CD14-positive monocyte (primary cell): ENCODE measurements around the gene SV2B. TPM values are rescaled to one million over a fixed set of nuclear protein-coding genes. Genes with fewer than 3 reads are reported as not detected.

Experiments
- DNase-seq, 3 donors: peaks; one replicate each; pipeline ENCODE4 v3.0.0-alpha.2; 2011 to 2022
- H2AFZ ChIP-seq: 2 replicates; pipeline ENCODE4 v1.6.0; 2012; ENCODE audit warnings: mild to moderate bottlenecking, low read depth, low read length, inconsistent platforms; ENCODE audit not compliant: insufficient read depth, poor library complexity, severe bottlenecking
- H3K27ac ChIP-seq, 2 donors: 1 replicate in 1 of 2; 2 replicates in 1 of 2; pipeline ENCODE4 v1.5.1; 2012 to 2013; ENCODE audit warnings: low read length in 2 of 2, control low read depth in 1 of 2, inconsistent platforms in 1 of 2, low read depth in 1 of 2, mild to moderate bottlenecking in 1 of 2
- H3K27me3 ChIP-seq, 2 donors: one replicate each; pipeline versions ENCODE4 v1.6.0 to v1.6.1; 2011 to 2013; ENCODE audit warnings: low read length in 2 of 2; ENCODE audit not compliant: control insufficient read depth in 2 of 2, insufficient read depth in 2 of 2
- H3K36me3 ChIP-seq, 2 donors: replicated peaks in 1 of 2; 1 replicate in 1 of 2; 2 replicates in 1 of 2; pipeline versions ENCODE4 v1.5.1 to v1.6.1; 2012 to 2013; ENCODE audit warnings: low read length in 2 of 2, control low read depth in 1 of 2, inconsistent platforms in 1 of 2, mild to moderate bottlenecking in 1 of 2; ENCODE audit not compliant: insufficient read depth in 2 of 2, control insufficient read depth in 1 of 2
- H3K4me1 ChIP-seq, 2 donors: 1 replicate in 1 of 2; 2 replicates in 1 of 2; pipeline versions ENCODE4 v1.5.1 to v1.6.1; 2012 to 2013; ENCODE audit warnings: low read length in 2 of 2, control low read depth in 1 of 2, inconsistent platforms in 1 of 2, mild to moderate bottlenecking in 1 of 2, moderate library complexity in 1 of 2; ENCODE audit not compliant: insufficient read depth in 2 of 2, control insufficient read depth in 1 of 2
- H3K4me2 ChIP-seq: replicated peaks from 2 replicates; pipeline ENCODE3; 2012; ENCODE audit warnings: low read length, moderate library complexity, mild to moderate bottlenecking; ENCODE audit not compliant: poor library complexity, severe bottlenecking; ENCODE audit errors: extremely low read depth
- H3K4me3 ChIP-seq, 3 experiments: fragments of 200-600 bp in 1 of 3; sonication (generic) in 1 of 3; replicated peaks in 1 of 3; 1 replicate in 2 of 3; 2 replicates in 1 of 3; pipeline ENCODE4 v1.5.1; 2011 to 2013; ENCODE audit warnings: low read length in 3 of 3, mild to moderate bottlenecking in 3 of 3, control low read depth in 2 of 3, low read depth in 2 of 3, inconsistent platforms in 1 of 3, moderate library complexity in 1 of 3
- H3K79me2 ChIP-seq: 2 replicates; pipeline ENCODE4 v1.6.0; 2012; ENCODE audit warnings: mild to moderate bottlenecking, control low read depth, inconsistent platforms, low read length, moderate library complexity; ENCODE audit not compliant: insufficient read depth
- H3K9ac ChIP-seq: 2 replicates; pipeline ENCODE4 v1.6.0; 2017; ENCODE audit warnings: low read length, mild to moderate bottlenecking; ENCODE audit not compliant: insufficient read depth, poor library complexity, severe bottlenecking
- H3K9me3 ChIP-seq, 2 donors: replicated peaks in 1 of 2; 1 replicate in 1 of 2; 2 replicates in 1 of 2; pipeline versions ENCODE4 v1.5.1 to v1.6.1; 2012 to 2013; ENCODE audit warnings: low read length in 2 of 2, control low read depth in 1 of 2; ENCODE audit not compliant: control insufficient read depth in 1 of 2, insufficient read depth in 1 of 2
- H4K20me1 ChIP-seq: 2 replicates; pipeline ENCODE4 v1.6.0; 2012; ENCODE audit warnings: mild to moderate bottlenecking, low read length, control low read depth, moderate library complexity; ENCODE audit not compliant: insufficient read depth
- H3K27ac Mint-ChIP-seq, 7 donors: one replicate each; pipeline ENCODE4 v1.8.0; 2020; ENCODE audit warnings: mild to moderate bottlenecking in 7 of 7, mixed read lengths in 7 of 7, moderate library complexity in 6 of 7, inconsistent platforms in 2 of 7
- H3K27me3 Mint-ChIP-seq, 3 donors: one replicate each; pipeline ENCODE4 v1.8.0; 2021 to 2022; ENCODE audit warnings: low read depth in 3 of 3, mild to moderate bottlenecking in 3 of 3, mixed read lengths in 3 of 3, moderate library complexity in 3 of 3, inconsistent platforms in 1 of 3
- H3K36me3 Mint-ChIP-seq, 2 donors: one replicate each; pipeline ENCODE4 v1.8.0; 2020; ENCODE audit warnings: mixed read lengths in 2 of 2, inconsistent platforms in 1 of 2, mild to moderate bottlenecking in 1 of 2
- H3K4me1 Mint-ChIP-seq: one replicate; pipeline ENCODE4 v1.8.0; 2020; ENCODE audit warnings: mild to moderate bottlenecking, mixed read lengths
- H3K4me3 Mint-ChIP-seq, 2 donors: one replicate each; pipeline ENCODE4 v1.8.0; 2020; ENCODE audit warnings: mild to moderate bottlenecking in 2 of 2, mixed read lengths in 2 of 2, moderate library complexity in 1 of 2
- H3K9me3 Mint-ChIP-seq, 7 donors: one replicate each; pipeline ENCODE4 v1.8.0; 2020 to 2022; ENCODE audit warnings: mixed read lengths in 7 of 7, mild to moderate bottlenecking in 6 of 7, moderate library complexity in 6 of 7, inconsistent platforms in 2 of 7
- CTCF ChIP-seq: fragments of 200-600 bp; IDR thresholded peaks from one replicate; pipeline ENCODE4 v1.8.0; 2022; ENCODE audit warnings: antibody characterized with exemption, mild to moderate bottlenecking
- WGBS: methylation state at CpG from one replicate; pipeline ENCODE4 v1.1.5; 2013; ENCODE audit warnings: missing lambda C conversion rate; ENCODE audit not compliant: insufficient coverage; 5-methylcytosine and 5-hydroxymethylcytosine counted together
- intact Hi-C, 2 donors: fragments of 100-400 bp; cut with micrococcal nuclease; formaldehyde crosslinking; loops; one replicate each; pipeline versions ENCODE4 v1.15.0 to v1.15.1; 2023
- polyA plus RNA-seq, 3 donors: library from polyadenylated mRNA; depleted of rRNA in 1 of 3; unstranded in 2 of 3; stranded (reverse) in 1 of 3; fragments of 300-500 nt in 2 of 3; fragments of >200 nt in 1 of 3; fragmentation: Illumina TruSeq in 2 of 3; gene quantifications; 1 replicate in 2 of 3; 2 replicates in 1 of 3; pipeline ENCODE4 v1.2.3, GENCODE V29; 2012 to 2021

SV2B gene
- polyA plus RNA-seq, 3 donors = not detected

- H3K27ac ChIP-seq = no peak overlapping the region
- Mint-ChIP-seq H3K9me3 (no peaks in the 10 kb centered on the region), H3K36me3 (no peaks in the 10 kb centered on the region), H3K4me1 (peaks cover 29% of the 10 kb centered on the region), H3K4me3 (no peak overlapping the region), H3K27ac (no peak overlapping the region), H3K27me3 (peaks cover 2 to 10% (median 7%) of the 10 kb centered on the region in 3 donors)
- DNase-seq = no peak
- no peaks in the 10 kb centered on the region for H3K79me2 ChIP-seq
- intact Hi-C loops = loop anchor here in 1 of 2 donors (5.0 kb wide), 1 partner anchor 778 kb away; no protein-coding TSS in a partner anchor
- H3K4me1 ChIP-seq = peaks cover 10 to 18% of the 10 kb centered on the region in 2 donors
- peaks cover 5 to 6% of the 10 kb centered on the region in 2 donors for H3K27me3 ChIP-seq
- H3K4me3 ChIP-seq = no peak overlapping the region
- TF ChIP-seq CTCF = no peak
- no peaks in the 10 kb centered on the region for H3K36me3 ChIP-seq
- H3K9me3 ChIP-seq = no peaks in the 10 kb centered on the region
- H3K9ac ChIP-seq = no peak overlapping the region
- no peaks in the 10 kb centered on the region for H4K20me1 ChIP-seq
- WGBS = 94% methylated on average over 5 of the region's 6 CpGs
- no peak overlapping the region for H2AFZ ChIP-seq
- H3K4me2 ChIP-seq = no peak overlapping the region
These were observed 204.7 kb downstream of the SV2B start for GRCh38 chr15:91304786-91305185.

- Histone ChIP-seq H3K79me2 (no peaks in the 10 kb centered on the region), H4K20me1 (no peaks in the 10 kb centered on the region), H3K9me3 (no peaks in the 10 kb centered on the region), H3K4me1 (peaks cover 17 to 20% of the 10 kb centered on the region in 2 donors), H3K36me3 (no peaks in the 10 kb centered on the region), H3K4me3 (no peak overlapping the region), H3K27me3 (peaks cover 5 to 6% of the 10 kb centered on the region in 2 donors), H3K9ac (no peak overlapping the region), H2AFZ (no peak overlapping the region), H3K27ac (no peak overlapping the region), H3K4me2 (no peak overlapping the region)
- no peaks in the 10 kb centered on the region for H3K36me3 Mint-ChIP-seq
- H3K9me3 Mint-ChIP-seq = no peaks in the 10 kb centered on the region
- DNase-seq = no peak
- no peak for TF ChIP-seq CTCF
- no peak overlapping the region for H3K4me3 Mint-ChIP-seq
- peaks cover 39% of the 10 kb centered on the region for H3K4me1 Mint-ChIP-seq
- 100% methylated on average over 2 of the region's 7 CpGs for WGBS
- H3K27ac Mint-ChIP-seq = no peak overlapping the region
- peaks cover 2 to 10% (median 7%) of the 10 kb centered on the region in 3 donors for H3K27me3 Mint-ChIP-seq
- intact Hi-C loops = no loop called here
These were observed 206.1 kb downstream of the SV2B start for GRCh38 chr15:91306144-91306543.
